GM12878 (cell line): ENCODE data around the gene PPP2R2B. TPM values are rescaled to one million over a fixed set of nuclear protein-coding genes. Genes with fewer than 3 reads are reported as not detected.

Experiments used
- ATAC-seq: fragments of 200-7000 bp; cut with Tn5 transposase; 3 replicates; pipeline ENCODE4 v1.9.1; 2020; ENCODE audit warnings: mild to moderate bottlenecking, moderate library complexity
- BruUV-seq: library from RNA; stranded (reverse); fragments of 400-500 nt; replicated peaks from 2 replicates; lab custom pipeline; 2021; lab: Mats Ljungman, UMichigan
- CTCF ChIA-PET: fragments of 300-600 bp; sonication (Branson Sonifier 250); formaldehyde crosslinking; extraction: SDS; loops from one replicate; lab custom pipeline; 2021; ENCODE audit warnings: inconsistent platforms; lab: Yijun Ruan, JAX
- POLR2A ChIA-PET: fragments of 350-600 bp; formaldehyde crosslinking; extraction: SDS; loops from one replicate; lab custom pipeline; 2021; ENCODE audit warnings: inconsistent platforms; lab: Charles Lee
- RAD21 ChIA-PET: fragments of 300-600 bp; sonication (Branson Sonifier 250); formaldehyde crosslinking; loops from one replicate; lab custom pipeline; 2023; ENCODE audit warnings: antibody characterized with exemption; ENCODE audit not compliant: unreplicated experiment; lab: Charles Lee
- SMC1A ChIA-PET: fragments of 300-600 bp; sonication (Branson Sonifier 250); formaldehyde crosslinking; loops from one replicate; lab custom pipeline; 2023; ENCODE audit not compliant: unreplicated experiment, uncharacterized antibody; lab: Charles Lee
- DNase-seq: peaks from one replicate; pipeline ENCODE4 v3.0.0-alpha.2; 2011; ENCODE audit warnings: low read depth, low spot score
- FAIRE-seq: peaks from 3 replicates; lab custom pipeline; 2011; peaks lifted over from hg19 to GRCh38; lab: Jason Lieb, UNC
- H2AFZ ChIP-seq: 2 replicates; pipeline ENCODE4 v1.6.0; 2011; ENCODE audit warnings: low read depth, low read length, control low read depth; ENCODE audit not compliant: control insufficient read depth
- H3K27ac ChIP-seq: 2 replicates; pipeline ENCODE4 v1.5.1; 2011; ENCODE audit warnings: control low read depth; ENCODE audit not compliant: control insufficient read depth, insufficient read depth
- H3K27me3 ChIP-seq, 2 experiments: replicated peaks in 1 of 2; 2 replicates each; pipeline versions ENCODE4 v1.6.0 to v1.6.1; 2011; ENCODE audit warnings: low read length in 1 of 2; ENCODE audit not compliant: control insufficient read depth in 2 of 2, insufficient read depth in 2 of 2
- H3K36me3 ChIP-seq, 2 experiments: 2 replicates each; pipeline ENCODE4 v1.5.1; 2011; ENCODE audit warnings: low read length in 1 of 2; ENCODE audit not compliant: control insufficient read depth in 2 of 2, insufficient read depth in 2 of 2
- H3K4me1 ChIP-seq: 2 replicates; pipeline ENCODE4 v1.6.1; 2011; ENCODE audit warnings: mild to moderate bottlenecking, low read length, moderate library complexity, mixed read lengths; ENCODE audit not compliant: control insufficient read depth, insufficient read depth
- H3K4me2 ChIP-seq: 2 replicates; pipeline ENCODE4 v1.6.0; 2011; ENCODE audit warnings: control low read depth; ENCODE audit not compliant: control insufficient read depth, insufficient read depth
- H3K4me3 ChIP-seq: fragments of 200-600 bp; sonication (generic); 2 replicates; pipeline ENCODE4 v1.5.1; 2016
- H3K79me2 ChIP-seq: 2 replicates; pipeline ENCODE4 v1.6.0; 2011; ENCODE audit warnings: low read length; ENCODE audit not compliant: control insufficient read depth, insufficient read depth
- H3K9ac ChIP-seq: 2 replicates; pipeline ENCODE4 v1.8.0; 2011; ENCODE audit warnings: low read length, control low read depth, mixed read lengths; ENCODE audit not compliant: control insufficient read depth, insufficient read depth
- H3K9me3 ChIP-seq: replicated peaks from 3 replicates; pipeline ENCODE4 v1.5.1; 2011; ENCODE audit warnings: mild to moderate bottlenecking, low read length; ENCODE audit not compliant: control insufficient read depth, insufficient read depth
- H4K20me1 ChIP-seq: 2 replicates; pipeline ENCODE4 v1.6.0; 2011; ENCODE audit not compliant: control insufficient read depth, insufficient read depth
- BACH1 ChIP-seq: fragments of 450-650 bp; IDR thresholded peaks from 2 replicates; pipeline ENCODE4 v1.6.1; 2017; ENCODE audit warnings: mild to moderate bottlenecking, borderline replicate concordance
- CREB1 ChIP-seq: IDR thresholded peaks from 2 replicates; pipeline ENCODE4 v1.6.1; 2012; ENCODE audit warnings: low read depth, mild to moderate bottlenecking, inconsistent platforms
- KLF5 ChIP-seq: fragments of 450-650 bp; IDR thresholded peaks from 2 replicates; pipeline ENCODE4 v1.6.1; 2014; ENCODE audit warnings: mild to moderate bottlenecking; ENCODE audit not compliant: partially characterized antibody
- MEF2B ChIP-seq: fragments of 450-650 bp; IDR thresholded peaks from 2 replicates; pipeline ENCODE4 v1.6.1; 2018; ENCODE audit warnings: mild to moderate bottlenecking, moderate library complexity; ENCODE audit not compliant: partially characterized antibody, poor library complexity, severe bottlenecking
- NFIC ChIP-seq: IDR thresholded peaks from 2 replicates; pipeline ENCODE4 v1.6.1; 2012; ENCODE audit warnings: low read depth, mild to moderate bottlenecking, inconsistent platforms, low read length, moderate library complexity
- NR2F1 ChIP-seq: fragments of 450-650 bp; conservative IDR thresholded peaks from 2 replicates; pipeline ENCODE4 v1.6.1; 2017; ENCODE audit warnings: mild to moderate bottlenecking
- SIX5 ChIP-seq: IDR thresholded peaks from 2 replicates; pipeline ENCODE4 v1.6.1; 2011; ENCODE audit warnings: mild to moderate bottlenecking, low read depth, low read length, moderate library complexity; ENCODE audit not compliant: severe bottlenecking
- SUPT20H ChIP-seq: IDR thresholded peaks from 2 replicates; pipeline ENCODE4 v1.6.1; 2011; ENCODE audit warnings: low read depth, mild to moderate bottlenecking, low read length, moderate library complexity, borderline replicate concordance; ENCODE audit not compliant: control insufficient read depth
- WGBS: methylation state at CpG from one replicate; pipeline ENCODE4 v1.1.6; 2016; ENCODE audit warnings: low lambda C conversion rate; ENCODE audit not compliant: insufficient replicate concordance, insufficient coverage; ENCODE audit errors: missing lambda C conversion rate; 5-methylcytosine and 5-hydroxymethylcytosine counted together
- in situ Hi-C: fragments of 300-500 bp; cut with MboI; formaldehyde crosslinking; loops from 9 replicates; pipeline ENCODE4 v1.14.3; 2018; ENCODE audit warnings: mixed read lengths
- intact Hi-C: fragments of 100-400 bp; cut with micrococcal nuclease; formaldehyde crosslinking; loops from one replicate; pipeline ENCODE4 v1.14.2; 2022; ENCODE audit not compliant: unreplicated experiment
- polyA plus RNA-seq, 11 experiments: library from polyadenylated mRNA; depleted of rRNA in 4 of 11; unstranded in 6 of 11; stranded (reverse) in 5 of 11; fragments of >200 nt; fragmentation: Nextera tagmentation in 4 of 11; fragmentation: Illumina TruSeq in 1 of 11; extraction: Ambion mirVana in 4 of 11; extraction: Trizol in 1 of 11; gene quantifications; 1 replicate in 1 of 11; 2 replicates in 10 of 11; pipeline versions ENCODE4 v1.2.1 to v1.2.3, GENCODE V29; 2011 to 2016; ENCODE audit warnings: inconsistent platforms in 2 of 11, missing spikeins in 2 of 11, low read depth in 1 of 11
- total RNA-seq, 4 experiments: library from RNA; depleted of rRNA in 3 of 4; stranded (reverse); fragments of >200 nt in 3 of 4; fragmentation: Illumina TruSeq in 1 of 4; extraction: Trizol in 1 of 4; gene quantifications; 2 replicates each; pipeline versions ENCODE4 v1.2.1 to v1.2.3, GENCODE V29; 2013 to 2021
- TF ChIP-seq, protein P1 (sequence below): IDR thresholded peaks from 2 replicates; pipeline ENCODE4 v1.6.1; 2011; ENCODE audit warnings: borderline replicate concordance, low read depth, mild to moderate bottlenecking, moderate library complexity, mixed read lengths, low read length; ENCODE audit not compliant: insufficient read depth; ENCODE audit errors: extremely low read length
- TF ChIP-seq, protein P2 (sequence below): fragments of 450-650 bp; IDR thresholded peaks from 2 replicates; pipeline ENCODE4 v1.6.1; 2018; ENCODE audit warnings: borderline replicate concordance, mild to moderate bottlenecking; ENCODE audit not compliant: partially characterized antibody
- TF ChIP-seq, protein P3 (sequence below): fragments of 450-650 bp; conservative IDR thresholded peaks from 2 replicates; pipeline ENCODE4 v1.6.1; 2017; ENCODE audit warnings: mild to moderate bottlenecking, moderate library complexity

PPP2R2B gene
- total and polyA plus RNA-seq, 10 of the 15 experiments (the other 5 are each of a cell fraction or from before 2014, with no cell fraction given) = not detected

DNA sequence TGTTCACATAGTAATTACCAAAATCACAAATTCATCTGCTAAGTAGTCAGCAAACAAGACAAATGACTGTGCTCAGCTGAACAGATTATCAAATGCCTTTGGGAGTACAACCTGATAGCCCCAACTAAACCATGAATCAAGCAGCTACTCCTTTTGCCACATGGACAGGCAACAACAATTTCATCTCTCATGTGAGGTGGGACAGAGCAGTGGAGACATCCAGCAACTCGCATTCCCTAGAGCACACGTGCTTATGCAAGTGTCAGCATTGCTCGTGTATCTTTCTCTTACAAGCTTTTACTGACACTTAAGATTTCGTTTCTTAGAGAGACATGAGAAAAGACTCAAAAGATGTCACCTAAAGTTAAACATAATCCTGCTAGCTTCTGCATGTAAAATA, 42.7 kb upstream of the PPP2R2B start:
- ChIA-PET CTCF (interaction anchor here (1.3 kb wide), 1 partner anchor 8 kb away, joined by 5 read pairs; no protein-coding TSS in a partner anchor), SMC1A (no interaction called here), POLR2A (no interaction called here), RAD21 (no interaction called here)
- Histone ChIP-seq H2AFZ (no peak overlapping the region), H3K79me2 (no peaks in the 10 kb centered on the region), H3K4me2 (no peak overlapping the region), H3K9me3 (no peaks in the 10 kb centered on the region), H3K4me3 (no peak overlapping the region), H3K27ac (no peak overlapping the region), H3K9ac (no peak overlapping the region), H3K27me3 (no peaks in the 10 kb centered on the region), H3K4me1 (no peaks in the 10 kb centered on the region), H3K36me3 (no peaks in the 10 kb centered on the region), H4K20me1 (no peaks in the 10 kb centered on the region)
- no peak for DNase-seq
- no TSS peak for BruUV-seq
- no peak for ATAC-seq
- TF ChIP-seq NR2F1 (no peak), SIX5 (no peak), BACH1 (no peak)
- TF ChIP-seq, protein P1, sequence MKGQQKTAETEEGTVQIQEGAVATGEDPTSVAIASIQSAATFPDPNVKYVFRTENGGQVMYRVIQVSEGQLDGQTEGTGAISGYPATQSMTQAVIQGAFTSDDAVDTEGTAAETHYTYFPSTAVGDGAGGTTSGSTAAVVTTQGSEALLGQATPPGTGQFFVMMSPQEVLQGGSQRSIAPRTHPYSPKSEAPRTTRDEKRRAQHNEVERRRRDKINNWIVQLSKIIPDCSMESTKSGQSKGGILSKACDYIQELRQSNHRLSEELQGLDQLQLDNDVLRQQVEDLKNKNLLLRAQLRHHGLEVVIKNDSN = no peak
- in situ Hi-C loops (no loop called here), intact Hi-C loops (no loop called here)
- 9% methylated on average over 4 of the region's 4 CpGs for WGBS
- FAIRE-seq = no peak

DNA sequence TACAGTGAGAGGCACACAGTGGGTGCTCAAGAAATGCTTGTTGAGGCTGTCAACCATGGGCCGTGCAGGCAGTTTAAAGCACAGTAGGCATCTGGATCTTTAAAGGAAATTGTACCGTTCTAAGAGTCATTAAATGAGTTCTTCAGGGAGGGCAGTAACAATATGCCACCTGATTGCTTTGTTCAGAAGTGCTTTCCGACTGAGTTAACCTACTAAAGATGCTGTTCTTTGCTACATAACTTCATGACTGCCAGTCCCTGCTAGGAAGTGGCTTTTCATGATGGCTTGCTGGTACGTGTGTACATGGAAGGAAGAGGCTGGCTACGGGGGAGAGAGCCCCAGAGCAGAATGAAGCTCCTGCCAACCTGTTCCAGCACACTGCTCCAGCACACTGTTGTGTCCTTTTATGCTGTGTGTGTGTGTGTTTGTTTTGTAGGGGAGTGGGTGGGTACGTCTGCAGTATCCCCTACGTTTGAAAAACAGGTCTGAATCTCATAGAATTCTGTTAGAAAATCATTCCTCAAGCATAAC, 41.9 kb upstream of the PPP2R2B start:
- in situ Hi-C loops (no loop called here), intact Hi-C loops (no loop called here)
- CTCF ChIA-PET = no interaction called here
- H3K4me3 ChIP-seq = no peak overlapping the region
- DNase-seq (no peak), ATAC-seq (no peak), FAIRE-seq (no peak)
- no peaks in the 10 kb centered on the region for H3K9me3 ChIP-seq
- BruUV-seq = no TSS peak
- POLR2A ChIA-PET = no interaction called here
- no peaks in the 10 kb centered on the region for H4K20me1 ChIP-seq
- RAD21 ChIA-PET = no interaction called here
- no peak overlapping the region for H3K9ac ChIP-seq
- no peaks in the 10 kb centered on the region for H3K4me1 ChIP-seq
- no peaks in the 10 kb centered on the region for H3K36me3 ChIP-seq
- 12% methylated on average over 7 of the region's 7 CpGs for WGBS
- no peak overlapping the region for H2AFZ ChIP-seq
- H3K27me3 ChIP-seq = no peaks in the 10 kb centered on the region
- no peak overlapping the region for H3K27ac ChIP-seq
- SMC1A ChIA-PET = no interaction called here
- H3K79me2 ChIP-seq = no peaks in the 10 kb centered on the region
- no peak overlapping the region for H3K4me2 ChIP-seq
- TF ChIP-seq, protein P2, sequence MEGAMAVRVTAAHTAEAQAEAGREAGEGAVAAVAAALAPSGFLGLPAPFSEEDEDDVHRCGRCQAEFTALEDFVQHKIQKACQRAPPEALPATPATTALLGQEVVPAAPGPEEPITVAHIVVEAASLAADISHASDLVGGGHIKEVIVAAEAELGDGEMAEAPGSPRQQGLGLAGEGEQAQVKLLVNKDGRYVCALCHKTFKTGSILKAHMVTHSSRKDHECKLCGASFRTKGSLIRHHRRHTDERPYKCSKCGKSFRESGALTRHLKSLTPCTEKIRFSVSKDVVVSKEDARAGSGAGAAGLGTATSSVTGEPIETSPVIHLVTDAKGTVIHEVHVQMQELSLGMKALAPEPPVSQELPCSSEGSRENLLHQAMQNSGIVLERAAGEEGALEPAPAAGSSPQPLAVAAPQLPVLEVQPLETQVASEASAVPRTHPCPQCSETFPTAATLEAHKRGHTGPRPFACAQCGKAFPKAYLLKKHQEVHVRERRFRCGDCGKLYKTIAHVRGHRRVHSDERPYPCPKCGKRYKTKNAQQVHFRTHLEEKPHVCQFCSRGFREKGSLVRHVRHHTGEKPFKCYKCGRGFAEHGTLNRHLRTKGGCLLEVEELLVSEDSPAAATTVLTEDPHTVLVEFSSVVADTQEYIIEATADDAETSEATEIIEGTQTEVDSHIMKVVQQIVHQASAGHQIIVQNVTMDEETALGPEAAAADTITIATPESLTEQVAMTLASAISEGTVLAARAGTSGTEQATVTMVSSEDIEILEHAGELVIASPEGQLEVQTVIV = no peak
- TF ChIP-seq CREB1 = no peak
- TF ChIP-seq, protein P3, sequence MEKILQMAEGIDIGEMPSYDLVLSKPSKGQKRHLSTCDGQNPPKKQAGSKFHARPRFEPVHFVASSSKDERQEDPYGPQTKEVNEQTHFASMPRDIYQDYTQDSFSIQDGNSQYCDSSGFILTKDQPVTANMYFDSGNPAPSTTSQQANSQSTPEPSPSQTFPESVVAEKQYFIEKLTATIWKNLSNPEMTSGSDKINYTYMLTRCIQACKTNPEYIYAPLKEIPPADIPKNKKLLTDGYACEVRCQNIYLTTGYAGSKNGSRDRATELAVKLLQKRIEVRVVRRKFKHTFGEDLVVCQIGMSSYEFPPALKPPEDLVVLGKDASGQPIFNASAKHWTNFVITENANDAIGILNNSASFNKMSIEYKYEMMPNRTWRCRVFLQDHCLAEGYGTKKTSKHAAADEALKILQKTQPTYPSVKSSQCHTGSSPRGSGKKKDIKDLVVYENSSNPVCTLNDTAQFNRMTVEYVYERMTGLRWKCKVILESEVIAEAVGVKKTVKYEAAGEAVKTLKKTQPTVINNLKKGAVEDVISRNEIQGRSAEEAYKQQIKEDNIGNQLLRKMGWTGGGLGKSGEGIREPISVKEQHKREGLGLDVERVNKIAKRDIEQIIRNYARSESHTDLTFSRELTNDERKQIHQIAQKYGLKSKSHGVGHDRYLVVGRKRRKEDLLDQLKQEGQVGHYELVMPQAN = no peak
- TF ChIP-seq NFIC = no peak
- TF ChIP-seq SUPT20H = no peak
- no peak for TF ChIP-seq MEF2B
- TF ChIP-seq KLF5 = no peak
